A204.1 (cell line): Measurements from ENCODE around the gene CBX2.
"Not testable (repeated sequence)": the region's sequence is repeated elsewhere in the genome, so short reads cannot be mapped to it uniquely, and the experiment has no call there.

Experiments
- FAIRE-seq: peaks from 2 replicates; lab custom pipeline; 2012; peaks lifted over from hg19 to GRCh38; lab: Jason Lieb, UNC

CBX2 gene

GRCh38 chr17:79772726-79773125 is 5.2 kb upstream of the CBX2 start:
- FAIRE-seq, result not testable (repeated sequence)

GRCh38 chr17:79774561-79774975 is 3.4 kb upstream of the CBX2 start:
- no peak for FAIRE-seq

GRCh38 chr17:79775632-79776031 is 2.3 kb upstream of the CBX2 start:
- no peak for FAIRE-seq

- FAIRE-seq, result no peak
Observed at GRCh38 chr17:79776376-79777119, 1.4 kb upstream of the CBX2 start.

GRCh38 chr17:79777120-79777893 is 641 bp upstream of the CBX2 start:
- FAIRE-seq, result no peak

DNA sequence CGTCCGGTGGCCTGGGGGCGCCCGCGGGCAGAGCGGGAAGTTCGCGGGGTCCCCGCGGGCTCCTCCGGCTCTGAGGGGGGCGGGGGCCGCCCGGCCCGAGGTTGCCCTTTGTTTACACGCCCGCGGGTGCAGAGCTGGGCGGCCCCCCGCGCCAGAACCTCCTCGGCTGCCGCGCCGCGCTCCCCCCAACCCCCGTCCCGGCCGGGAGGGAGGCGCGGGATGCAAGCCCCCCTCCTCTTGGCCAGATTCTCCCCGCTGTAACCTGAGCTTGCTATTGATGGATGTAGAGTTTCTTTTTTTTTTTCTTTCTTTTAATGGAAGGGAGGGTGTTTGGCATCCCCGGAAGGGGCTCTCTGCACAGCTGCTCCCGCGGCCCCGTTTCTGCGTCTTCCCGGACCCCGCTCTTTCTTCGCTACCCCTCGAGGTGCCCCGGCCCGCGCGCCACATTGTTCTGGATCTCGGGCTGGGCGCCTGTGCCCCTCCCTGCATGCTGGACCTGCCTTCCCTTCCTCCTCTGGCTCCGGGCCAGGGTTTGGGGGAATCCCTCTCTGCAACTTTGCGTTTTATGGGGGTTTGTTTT is 646 bp downstream of the CBX2 start:
- FAIRE-seq, result no peak

GRCh38 chr17:79779084-79779529 is 1.2 kb downstream of the CBX2 start:
- no peak for FAIRE-seq

GRCh38 chr17:79779661-79780365 is 1.9 kb downstream of the CBX2 start:
- no peak for FAIRE-seq

- no peak for FAIRE-seq
Observed at GRCh38 chr17:79781012-79781650, 3.2 kb downstream of the CBX2 start.

GRCh38 chr17:79781736-79782575 is 4.0 kb downstream of the CBX2 start:
- FAIRE-seq, result no peak

DNA sequence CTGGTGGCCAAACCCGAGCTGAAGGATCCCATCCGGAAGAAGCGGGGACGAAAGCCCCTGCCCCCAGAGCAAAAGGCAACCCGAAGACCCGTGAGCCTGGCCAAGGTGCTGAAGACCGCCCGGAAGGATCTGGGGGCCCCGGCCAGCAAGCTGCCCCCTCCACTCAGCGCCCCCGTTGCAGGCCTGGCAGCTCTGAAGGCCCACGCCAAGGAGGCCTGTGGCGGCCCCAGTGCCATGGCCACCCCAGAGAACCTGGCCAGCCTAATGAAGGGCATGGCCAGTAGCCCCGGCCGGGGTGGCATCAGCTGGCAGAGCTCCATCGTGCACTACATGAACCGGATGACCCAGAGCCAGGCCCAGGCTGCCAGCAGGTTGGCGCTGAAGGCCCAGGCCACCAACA is 5.9 kb downstream of the CBX2 start:
- no peak for FAIRE-seq

DNA sequence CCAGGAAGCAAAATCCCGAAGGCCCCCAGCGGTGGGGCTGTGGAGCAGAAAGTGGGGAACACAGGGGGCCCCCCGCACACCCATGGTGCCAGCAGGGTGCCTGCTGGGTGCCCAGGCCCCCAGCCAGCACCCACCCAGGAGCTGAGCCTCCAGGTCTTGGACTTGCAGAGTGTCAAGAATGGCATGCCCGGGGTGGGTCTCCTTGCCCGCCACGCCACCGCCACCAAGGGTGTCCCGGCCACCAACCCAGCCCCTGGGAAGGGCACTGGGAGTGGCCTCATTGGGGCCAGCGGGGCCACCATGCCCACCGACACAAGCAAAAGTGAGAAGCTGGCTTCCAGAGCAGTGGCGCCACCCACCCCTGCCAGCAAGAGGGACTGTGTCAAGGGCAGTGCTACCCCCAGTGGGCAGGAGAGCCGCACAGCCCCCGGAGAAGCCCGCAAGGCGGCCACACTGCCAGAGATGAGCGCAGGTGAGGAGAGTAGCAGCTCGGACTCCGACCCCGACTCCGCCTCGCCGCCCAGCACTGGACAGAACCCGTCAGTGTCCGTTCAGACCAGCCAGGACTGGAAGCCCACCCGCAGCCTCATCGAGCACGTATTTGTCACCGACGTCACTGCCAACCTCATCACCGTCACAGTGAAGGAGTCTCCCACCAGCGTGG is 6.5 kb downstream of the CBX2 start:
- no peak for FAIRE-seq

- no peak for FAIRE-seq
Observed at GRCh38 chr17:79785017-79785899, 7.3 kb downstream of the CBX2 start.

DNA sequence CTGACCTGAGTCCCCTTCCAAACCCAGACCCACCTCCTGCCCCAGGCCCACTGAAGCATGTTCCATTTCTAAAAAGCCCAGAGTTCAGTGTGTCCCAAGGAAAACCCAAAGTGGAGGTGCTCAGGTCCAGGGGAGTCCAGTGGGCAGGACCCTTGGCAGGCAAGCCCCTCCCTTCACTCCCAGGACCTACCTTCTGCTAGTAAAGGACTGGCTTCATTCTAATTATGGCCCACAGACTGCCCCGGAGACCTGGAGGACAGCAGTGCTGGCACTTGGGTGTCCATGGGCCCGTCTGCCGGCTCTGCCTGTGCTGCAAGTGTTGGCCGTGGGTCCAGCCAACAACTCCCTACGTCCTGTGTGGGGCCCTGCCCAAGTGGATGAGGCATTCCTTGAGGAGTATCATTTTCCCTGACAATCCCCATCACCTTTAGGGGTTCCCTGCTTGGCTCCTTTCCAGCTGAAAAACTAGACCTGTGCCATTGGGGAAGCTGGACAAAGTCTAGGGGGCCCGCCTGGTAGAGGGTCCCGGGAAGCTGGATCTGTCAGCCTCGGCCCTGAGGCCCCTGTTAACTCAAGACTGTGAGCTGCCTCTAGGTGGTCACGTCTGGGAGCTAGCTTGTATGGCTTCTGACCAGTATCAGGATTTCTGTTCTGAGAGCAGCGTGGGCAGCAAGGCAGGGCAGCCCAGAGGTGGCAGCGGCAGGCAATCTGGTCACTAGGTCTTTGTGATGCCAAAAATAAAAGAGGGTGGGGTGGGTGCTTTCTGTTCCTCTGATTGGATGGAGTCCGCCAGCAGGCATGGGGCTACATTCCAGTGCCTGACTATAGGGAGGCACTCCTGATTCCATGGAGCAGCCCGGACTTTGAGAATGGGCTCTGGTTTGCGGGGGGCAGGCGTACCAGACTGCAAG is 8.2 kb downstream of the CBX2 start:
- no peak for FAIRE-seq

DNA sequence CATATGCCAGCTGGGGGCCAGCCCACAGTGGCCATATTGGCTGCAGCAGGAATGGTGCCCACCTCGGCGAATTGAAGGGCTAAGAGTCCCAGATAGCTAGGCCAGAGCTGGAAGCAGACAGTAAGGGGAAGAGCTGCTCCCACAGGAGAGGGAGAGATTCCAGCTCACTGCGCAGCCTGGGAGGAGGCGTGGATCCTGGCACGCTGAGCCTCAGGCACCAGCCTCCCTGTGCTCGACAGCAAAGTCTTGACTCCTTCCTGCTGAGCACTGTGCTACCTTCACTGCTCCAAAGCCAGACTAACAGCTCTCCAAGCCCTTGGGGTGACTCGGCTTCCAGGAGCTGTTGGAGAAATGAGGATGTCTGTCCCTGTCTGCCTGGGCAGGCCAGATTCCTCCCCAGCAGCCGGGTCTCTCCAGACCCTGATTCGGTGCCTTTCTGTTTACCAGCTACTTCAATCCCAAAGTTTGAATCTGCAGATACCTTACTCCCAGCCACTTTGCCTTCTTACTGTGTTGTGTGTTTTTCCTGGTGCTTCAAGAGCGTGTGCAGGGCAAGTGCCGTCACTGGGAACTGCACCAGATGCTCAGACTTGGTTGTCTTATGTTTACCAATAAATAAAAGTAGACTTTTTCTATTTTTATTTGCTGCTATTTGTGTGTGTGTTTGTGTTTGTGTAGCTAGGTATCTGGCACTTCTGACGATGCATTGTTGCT is 9.1 kb downstream of the CBX2 start:
- FAIRE-seq, result no peak

- no peak for FAIRE-seq
Observed at GRCh38 chr17:79788455-79788854, 10.5 kb downstream of the CBX2 start.

- no peak for FAIRE-seq
Observed at GRCh38 chr17:79788989-79789942, 11.3 kb downstream of the CBX2 start.
